EL (cell line): ENCODE data around the gene INTS7.
"Not testable (repeated sequence)": the region's sequence is repeated elsewhere in the genome, so short reads cannot be mapped to it uniquely, and the experiment has no call there.

Source experiments
- DNase-seq: peaks from one replicate; pipeline ENCODE4 v3.0.0-alpha.2; 2016

The INTS7 gene

GRCh38 chr1:211973541-211973940, 61.8 kb downstream of the INTS7 start:
- DNase-seq, result no peak

GRCh38 chr1:211968200-211968834, 67.0 kb downstream of the INTS7 start:
- no peak for DNase-seq

- DNase-seq, result no peak
Measured at GRCh38 chr1:211967704-211968103, 67.7 kb downstream of the INTS7 start.

GRCh38 chr1:211965108-211965805, 70.1 kb downstream of the INTS7 start:
- no peak for DNase-seq

- no peak for DNase-seq
Measured at GRCh38 chr1:211959680-211960079, 75.7 kb downstream of the INTS7 start.

GRCh38 chr1:211959221-211959620, 76.1 kb downstream of the INTS7 start:
- no peak for DNase-seq

- not testable (repeated sequence) for DNase-seq
Measured at GRCh38 chr1:211954028-211954427, 81.3 kb downstream of the INTS7 start.

GRCh38 chr1:211953543-211953942, 81.8 kb downstream of the INTS7 start:
- not testable (repeated sequence) for DNase-seq

- no peak for DNase-seq
Measured at GRCh38 chr1:211952299-211952698, 83.1 kb downstream of the INTS7 start.

GRCh38 chr1:211951856-211952255, 83.5 kb downstream of the INTS7 start:
- DNase-seq, result peak; percentile 55

- no peak for DNase-seq
Measured at GRCh38 chr1:211948377-211948776, 87.0 kb downstream of the INTS7 start.

- no peak for DNase-seq
Measured at GRCh38 chr1:211947396-211948295, 87.7 kb downstream of the INTS7 start.

GRCh38 chr1:211944733-211945500, 90.4 kb downstream of the INTS7 start:
- peak; percentile 30 for DNase-seq

- DNase-seq, result no peak
Measured at GRCh38 chr1:211942583-211942982, 92.8 kb downstream of the INTS7 start.

GRCh38 chr1:211939876-211940468, 95.4 kb downstream of the INTS7 start:
- no peak for DNase-seq

- no peak for DNase-seq
Measured at GRCh38 chr1:211938561-211938997, 96.8 kb downstream of the INTS7 start.

GRCh38 chr1:211937422-211937821, 97.9 kb downstream of the INTS7 start:
- not testable (repeated sequence) for DNase-seq

- DNase-seq, result no peak
Measured at GRCh38 chr1:211935448-211935970, 99.8 kb downstream of the INTS7 start.

GRCh38 chr1:211933946-211934714, 101.2 kb downstream of the INTS7 start:
- DNase-seq, result no peak

GRCh38 chr1:211932933-211933254, 102.5 kb downstream of the INTS7 start:
- no peak for DNase-seq

GRCh38 chr1:211932231-211932932, 103.0 kb downstream of the INTS7 start:
- DNase-seq, result no peak
